H1 (cell line): ENCODE measurements around the gene CTSK.

Experiments
- CTCF ChIP-seq, 3 experiments: IDR thresholded peaks; 1 replicate in 2 of 3; 2 replicates in 1 of 3; pipeline versions ENCODE4 v1.5.1 to v1.6.1; 2011; ENCODE audit warnings: low read length in 3 of 3, mild to moderate bottlenecking in 3 of 3, inconsistent platforms in 2 of 3, low read depth in 1 of 3, moderate library complexity in 1 of 3; ENCODE audit not compliant: insufficient read depth in 1 of 3; ENCODE audit errors: control extremely low read depth in 1 of 3
- E2F6 ChIP-seq: IDR thresholded peaks from 2 replicates; pipeline ENCODE4 v1.6.1; 2012; ENCODE audit warnings: inconsistent platforms
- EP300 ChIP-seq, 2 experiments: IDR thresholded peaks; 1 replicate in 1 of 2; 2 replicates in 1 of 2; pipeline ENCODE4 v1.6.1; 2011 to 2012; ENCODE audit warnings: low read depth in 2 of 2, low read length in 2 of 2, mild to moderate bottlenecking in 2 of 2, borderline replicate concordance in 1 of 2, inconsistent platforms in 1 of 2, moderate library complexity in 1 of 2
- EZH2 ChIP-seq: fragments of 200-600 bp; sonication (generic); IDR thresholded peaks from 2 replicates; pipeline ENCODE4 v1.7.1; 2012; ENCODE audit warnings: low read depth, mild to moderate bottlenecking, moderate library complexity, low read length, inconsistent platforms; ENCODE audit not compliant: severe bottlenecking
- MAX ChIP-seq: IDR thresholded peaks from 2 replicates; pipeline ENCODE4 v1.6.1; 2012; ENCODE audit warnings: inconsistent platforms
- POLR2A ChIP-seq, 2 experiments: IDR thresholded peaks; 1 replicate in 1 of 2; 2 replicates in 1 of 2; pipeline ENCODE4 v1.6.1; 2011; ENCODE audit warnings: low read depth in 2 of 2, low read length in 2 of 2, mild to moderate bottlenecking in 2 of 2; ENCODE audit errors: control extremely low read depth in 1 of 2
- POLR2AphosphoS5 ChIP-seq: IDR thresholded peaks from 2 replicates; pipeline ENCODE4 v1.6.1; 2011; ENCODE audit warnings: low read depth, low read length
- RXRA ChIP-seq: IDR thresholded peaks from 2 replicates; pipeline ENCODE4 v1.6.1; 2011; ENCODE audit warnings: low read depth, mild to moderate bottlenecking, low read length, moderate library complexity; ENCODE audit not compliant: insufficient read depth
- SAP30 ChIP-seq: fragments of 300-600 bp; sonication (generic); IDR thresholded peaks from 2 replicates; pipeline ENCODE4 v1.7.1; 2012; ENCODE audit warnings: low read length, moderate library complexity, mild to moderate bottlenecking, inconsistent platforms; ENCODE audit not compliant: insufficient read depth, insufficient replicate concordance
- TF ChIP-seq, protein P1 (sequence below): IDR thresholded peaks from 2 replicates; pipeline ENCODE4 v1.6.1; 2011; ENCODE audit warnings: low read length, improper control_type of control experiment

DNA sequence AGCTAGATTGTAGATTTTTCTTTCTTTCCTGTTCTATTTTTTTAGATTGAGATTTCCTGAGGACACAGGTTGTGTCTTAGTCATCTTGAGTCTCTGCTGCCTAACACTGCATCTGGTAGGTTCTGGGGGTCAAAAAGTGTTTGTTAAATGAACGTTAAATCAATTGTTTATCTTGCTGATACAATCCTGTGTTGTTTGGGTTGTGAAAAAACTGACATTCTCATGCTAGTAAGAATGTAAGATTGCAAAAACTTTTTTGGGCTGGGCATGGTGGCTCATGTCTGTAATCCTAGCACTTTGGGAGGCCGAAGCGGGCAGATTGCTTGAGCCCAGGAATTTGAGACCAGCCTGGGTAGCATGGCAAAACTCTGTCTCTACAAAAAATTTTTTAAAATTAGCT, 3.4 kb downstream of the CTSK start:
- TF ChIP-seq CTCF (IDR thresholded peaks at IDR 0.05; ENCODE audit: control extremely low read depth in 1 of 3, insufficient read depth in 1 of 3, low read depth in 1 of 3, low read length in 3 of 3) (no peak), POLR2AphosphoS5 (no peak), POLR2A (IDR thresholded peaks at IDR 0.05; ENCODE audit: control extremely low read depth in 1 of 2, low read depth in 2 of 2, low read length in 2 of 2) (no peak), EP300 (IDR thresholded peaks at IDR 0.05; ENCODE audit: borderline replicate concordance in 1 of 2, low read depth in 2 of 2, low read length in 2 of 2) (no peak), EZH2 (no peak), MAX (no peak), E2F6 (no peak), SAP30 (no peak), RXRA (no peak)
- TF ChIP-seq, protein P1, sequence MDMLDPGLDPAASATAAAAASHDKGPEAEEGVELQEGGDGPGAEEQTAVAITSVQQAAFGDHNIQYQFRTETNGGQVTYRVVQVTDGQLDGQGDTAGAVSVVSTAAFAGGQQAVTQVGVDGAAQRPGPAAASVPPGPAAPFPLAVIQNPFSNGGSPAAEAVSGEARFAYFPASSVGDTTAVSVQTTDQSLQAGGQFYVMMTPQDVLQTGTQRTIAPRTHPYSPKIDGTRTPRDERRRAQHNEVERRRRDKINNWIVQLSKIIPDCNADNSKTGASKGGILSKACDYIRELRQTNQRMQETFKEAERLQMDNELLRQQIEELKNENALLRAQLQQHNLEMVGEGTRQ = no peak
